Loucy (cell line): ENCODE measurements around the gene MINDY3.

Experiments used
- CTCF ChIP-seq: fragments of 200-600 bp; sonication (generic); conservative IDR thresholded peaks from 2 replicates; pipeline ENCODE4 v1.5.1; 2014; ENCODE audit warnings: mild to moderate bottlenecking, antibody characterized with exemption, low read length
- EZH2phosphoT487 ChIP-seq: fragments of 200-600 bp; IDR thresholded peaks from 2 replicates; pipeline ENCODE4 v1.6.1; 2018; ENCODE audit warnings: antibody characterized with exemption, mild to moderate bottlenecking, moderate library complexity, borderline replicate concordance

GRCh38 chr10:15863733-15864132, 3.4 kb upstream of the MINDY3 start:
- TF ChIP-seq CTCF (no peak), EZH2phosphoT487 (no peak)
